ENCODE results near the gene PRDM4. TPM values are rescaled to one million over a fixed set of nuclear protein-coding genes. Genes with fewer than 3 reads are reported as not detected.
A peak's percentile ranks its signal among the peaks of the same experiment; 100 is the strongest.

Gene PRDM4
- total RNA-seq (2022) (24.3 and 25.2 TPM in 2 replicates), Bru-seq, nascent RNA (percentile 87 among the genes with signal in this experiment), BruChase-seq, experiment 1, labeled RNA remaining after a 6-hour chase (percentile 66 among the genes with signal in this experiment), BruChase-seq, experiment 2, labeled RNA remaining after a 2-hour chase (percentile 81 among the genes with signal in this experiment)
- long read RNA-seq, full-length matches to known transcripts: 8 of 16 reads
- long read RNA-seq, partial matches to known transcripts: 2 of 16 reads
- long read RNA-seq, other reads (novel, unspliced or antisense): 6 of 16 reads

- H3K4me1 Mint-ChIP-seq (ENCODE audit: low read depth, unreplicated experiment): peaks cover 8% of the 10 kb centered on the region
- H3K4me3 Mint-ChIP-seq (ENCODE audit: low read depth, unreplicated experiment): peak within 1 kb of the TSS; percentile 85
- CTCF ChIA-PET: no interaction called here
- no peaks in the 10 kb centered on the region for H3K9me3 Mint-ChIP-seq (ENCODE audit: low read depth, unreplicated experiment)
- no peak for TF ChIP-seq CTCF (IDR thresholded peaks at IDR 0.05; ENCODE audit: unreplicated experiment)
- H3K27me3 Mint-ChIP-seq (ENCODE audit: unreplicated experiment): no peaks in the 10 kb centered on the region
- no TSS peak for BruUV-seq (replicated peaks)
- intact Hi-C loops (cut with micrococcal nuclease; ENCODE audit: unreplicated experiment): loop anchor here (2.0 kb wide), 1 partner anchor 124 kb away; no protein-coding TSS in a partner anchor
- peak; percentile 96 for DNase-seq
- peak within 1 kb of the TSS; percentile 70 for H3K27ac Mint-ChIP-seq (ENCODE audit: unreplicated experiment)
- peaks cover 34% of the 10 kb centered on the region for H3K36me3 Mint-ChIP-seq (ENCODE audit: insufficient read depth, unreplicated experiment)
Observed at GRCh38 chr12:107760809-107761501, at the start of gene PRDM4. Gene PRDM4, minus strand, starts transcription at chr12:107761137. Its CDS starts 622 bp downstream, at chr12:107760515.

GRCh38 chr12:107807471-107808150 lies 46.7 kb upstream of the PRDM4 start:
- BruUV-seq (replicated peaks): no TSS peak
- CTCF ChIA-PET: no interaction called here
- no peak for DNase-seq
- no peaks in the 10 kb centered on the region for H3K36me3 Mint-ChIP-seq (ENCODE audit: insufficient read depth, unreplicated experiment)
- no peak for TF ChIP-seq CTCF (IDR thresholded peaks at IDR 0.05; ENCODE audit: unreplicated experiment)
- no peak overlapping the region for H3K4me3 Mint-ChIP-seq (ENCODE audit: low read depth, unreplicated experiment)
- H3K27me3 Mint-ChIP-seq (ENCODE audit: unreplicated experiment): peaks cover 45% of the 10 kb centered on the region
- no peaks in the 10 kb centered on the region for H3K4me1 Mint-ChIP-seq (ENCODE audit: low read depth, unreplicated experiment)
- intact Hi-C loops (cut with micrococcal nuclease; ENCODE audit: unreplicated experiment): no loop called here
- no peak overlapping the region for H3K27ac Mint-ChIP-seq (ENCODE audit: unreplicated experiment)
- no peaks in the 10 kb centered on the region for H3K9me3 Mint-ChIP-seq (ENCODE audit: low read depth, unreplicated experiment)

- H3K9me3 Mint-ChIP-seq (ENCODE audit: low read depth, unreplicated experiment): no peaks in the 10 kb centered on the region
- H3K27ac Mint-ChIP-seq (ENCODE audit: unreplicated experiment): no peak overlapping the region
- peaks cover 58% of the 10 kb centered on the region for H3K27me3 Mint-ChIP-seq (ENCODE audit: unreplicated experiment)
- no peak for DNase-seq
- CTCF ChIA-PET: no interaction called here
- no peak overlapping the region for H3K4me3 Mint-ChIP-seq (ENCODE audit: low read depth, unreplicated experiment)
- no peak for TF ChIP-seq CTCF (IDR thresholded peaks at IDR 0.05; ENCODE audit: unreplicated experiment)
- H3K4me1 Mint-ChIP-seq (ENCODE audit: low read depth, unreplicated experiment): no peaks in the 10 kb centered on the region
- H3K36me3 Mint-ChIP-seq (ENCODE audit: insufficient read depth, unreplicated experiment): no peaks in the 10 kb centered on the region
- intact Hi-C loops (cut with micrococcal nuclease; ENCODE audit: unreplicated experiment): no loop called here
- BruUV-seq (replicated peaks): no TSS peak
Observed at GRCh38 chr12:107805488-107806180, 44.7 kb upstream of the PRDM4 start.

GRCh38 chr12:107803092-107803491 lies 42.2 kb upstream of the PRDM4 start:
- intact Hi-C loops (cut with micrococcal nuclease; ENCODE audit: unreplicated experiment): no loop called here
- H3K27me3 Mint-ChIP-seq (ENCODE audit: unreplicated experiment): peaks cover 66% of the 10 kb centered on the region
- no peaks in the 10 kb centered on the region for H3K36me3 Mint-ChIP-seq (ENCODE audit: insufficient read depth, unreplicated experiment)
- no peaks in the 10 kb centered on the region for H3K9me3 Mint-ChIP-seq (ENCODE audit: low read depth, unreplicated experiment)
- no peaks in the 10 kb centered on the region for H3K4me1 Mint-ChIP-seq (ENCODE audit: low read depth, unreplicated experiment)
- TF ChIP-seq CTCF (IDR thresholded peaks at IDR 0.05; ENCODE audit: unreplicated experiment): no peak
- H3K27ac Mint-ChIP-seq (ENCODE audit: unreplicated experiment): no peak overlapping the region
- no peak for DNase-seq
- no peak overlapping the region for H3K4me3 Mint-ChIP-seq (ENCODE audit: low read depth, unreplicated experiment)
- CTCF ChIA-PET: interaction anchor here (0.6 kb wide), 1 partner anchor 72 kb away, joined by 3 read pairs; no protein-coding TSS in a partner anchor
- BruUV-seq (replicated peaks): no TSS peak
